CD4-positive, alpha-beta T cell treated with Interferon gamma for 1 hour (primary cell): ENCODE results near the gene CHRNG.

Experiments used
- DNase-seq: peaks from one replicate; pipeline ENCODE4 v3.0.0-alpha.2; 2020

Gene CHRNG

GRCh38 chr2:232586943-232587505 lies 47.5 kb downstream of the CHRNG start:
- no peak for DNase-seq

GRCh38 chr2:232587512-232587911 lies 48.0 kb downstream of the CHRNG start:
- no peak for DNase-seq

- no peak for DNase-seq
Measured at GRCh38 chr2:232588031-232588430, 48.5 kb downstream of the CHRNG start.

GRCh38 chr2:232588680-232589585 lies 49.4 kb downstream of the CHRNG start:
- no peak for DNase-seq

- DNase-seq = no peak
Measured at GRCh38 chr2:232592772-232593395, 53.4 kb downstream of the CHRNG start.

- DNase-seq = no peak
Measured at GRCh38 chr2:232593982-232594381, 54.5 kb downstream of the CHRNG start.
